OCI-LY3 (cell line): ENCODE results near the gene ZMIZ1.

Experiments used
- H2AFZ ChIP-seq: fragments of 200-600, 300-600 bp; shearing (Covaris generic); 2 replicates; pipeline ENCODE4 v1.6.0; 2014; ENCODE audit warnings: antibody characterized with exemption, low read depth, low read length
- H3K27ac ChIP-seq: fragments of 200-600, 300-600 bp; sonication (generic); 2 replicates; pipeline ENCODE4 v1.5.1; 2014; ENCODE audit warnings: mild to moderate bottlenecking, low read length, moderate library complexity, mixed read lengths
- H3K27me3 ChIP-seq: fragments of 200-600, 300-600 bp; sonication (generic); 2 replicates; pipeline ENCODE4 v1.6.1; 2014; ENCODE audit warnings: low read depth, low read length, mixed read lengths
- H3K36me3 ChIP-seq: fragments of 200-600, 300-600 bp; sonication (generic); replicated peaks from 2 replicates; pipeline ENCODE3; 2014; ENCODE audit warnings: low read depth, low read length, mixed read lengths
- H3K4me1 ChIP-seq: fragments of 300-600, 200-600 bp; sonication (generic); 2 replicates; pipeline ENCODE4 v1.6.1; 2014; ENCODE audit warnings: low read length, mixed read lengths
- H3K4me2 ChIP-seq: fragments of 200-600, 300-600 bp; sonication (generic); 2 replicates; pipeline ENCODE4 v1.6.1; 2014; ENCODE audit warnings: low read length, mixed read lengths
- H3K4me3 ChIP-seq: fragments of 300-600, 200-600 bp; sonication (generic); 2 replicates; pipeline ENCODE4 v1.5.1; 2014; ENCODE audit warnings: antibody characterized with exemption, mild to moderate bottlenecking, low read length, moderate library complexity
- H3K79me2 ChIP-seq: fragments of 300-600, 200-600 bp; shearing (Covaris generic); 2 replicates; pipeline ENCODE4 v1.6.1; 2014; ENCODE audit warnings: mild to moderate bottlenecking, low read length, mixed read lengths
- H3K9ac ChIP-seq: fragments of 300-600, 200-600 bp; shearing (Covaris generic); 2 replicates; pipeline ENCODE4 v1.6.0; 2014; ENCODE audit warnings: mild to moderate bottlenecking, low read length, moderate library complexity
- H3K9me3 ChIP-seq: fragments of 200-600, 300-600 bp; shearing (Covaris generic); 2 replicates; pipeline ENCODE4 v1.6.1; 2014; ENCODE audit warnings: low read length, mixed read lengths; ENCODE audit not compliant: insufficient read depth
- H4K20me1 ChIP-seq: fragments of 200-600, 300-600 bp; sonication (generic); 2 replicates; pipeline ENCODE4 v1.6.1; 2016; ENCODE audit warnings: low read length, mixed read lengths; ENCODE audit not compliant: insufficient read depth
- CTCF ChIP-seq: fragments of 200-600, 300-600 bp; sonication (generic); IDR thresholded peaks from 2 replicates; pipeline ENCODE4 v1.5.1; 2014; ENCODE audit warnings: antibody characterized with exemption, low read length, low read depth
- EZH2phosphoT487 ChIP-seq: fragments of 200-600 bp; shearing (Covaris generic); IDR thresholded peaks from 2 replicates; pipeline ENCODE4 v1.6.1; 2018; ENCODE audit warnings: antibody characterized with exemption, mixed run types, low read depth

Gene ZMIZ1

GRCh38 chr10:79127151-79127961 is 58.6 kb downstream of the ZMIZ1 start:
- Histone ChIP-seq H3K79me2 (no peaks in the 10 kb centered on the region), H4K20me1 (no peaks in the 10 kb centered on the region), H3K36me3 (no peaks in the 10 kb centered on the region), H2AFZ (no peak overlapping the region), H3K4me1 (peaks cover 2% of the 10 kb centered on the region; the same call in 1 of the 2 replicates), H3K9ac (no peak overlapping the region), H3K4me3 (no peak overlapping the region), H3K27ac (no peak overlapping the region), H3K27me3 (no peaks in the 10 kb centered on the region), H3K9me3 (no peaks in the 10 kb centered on the region), H3K4me2 (no peak overlapping the region)
- TF ChIP-seq CTCF: no peak
- TF ChIP-seq EZH2phosphoT487: no peak

GRCh38 chr10:79128241-79128922 is 59.6 kb downstream of the ZMIZ1 start:
- Histone ChIP-seq H4K20me1 (no peaks in the 10 kb centered on the region), H3K79me2 (no peaks in the 10 kb centered on the region), H3K27me3 (no peaks in the 10 kb centered on the region), H3K4me1 (peaks cover 11% of the 10 kb centered on the region), H3K9me3 (no peaks in the 10 kb centered on the region), H3K9ac (no peak overlapping the region), H3K4me2 (no peak overlapping the region), H2AFZ (no peak overlapping the region), H3K27ac (no peak overlapping the region), H3K4me3 (no peak overlapping the region), H3K36me3 (no peaks in the 10 kb centered on the region)
- TF ChIP-seq EZH2phosphoT487 (no peak), CTCF (no peak)

GRCh38 chr10:79128923-79129305 is 60.1 kb downstream of the ZMIZ1 start:
- no peak overlapping the region for H2AFZ ChIP-seq
- no peaks in the 10 kb centered on the region for H3K9me3 ChIP-seq
- H3K4me1 ChIP-seq: peaks cover 11% of the 10 kb centered on the region
- no peaks in the 10 kb centered on the region for H4K20me1 ChIP-seq
- H3K79me2 ChIP-seq: no peaks in the 10 kb centered on the region
- no peaks in the 10 kb centered on the region for H3K36me3 ChIP-seq
- H3K9ac ChIP-seq: no peak overlapping the region
- no peak for TF ChIP-seq CTCF
- TF ChIP-seq EZH2phosphoT487: no peak
- H3K27ac ChIP-seq: no peak overlapping the region
- H3K4me3 ChIP-seq: no peak overlapping the region
- H3K4me2 ChIP-seq: no peak overlapping the region
- H3K27me3 ChIP-seq: no peaks in the 10 kb centered on the region

GRCh38 chr10:79129361-79129997 is 60.7 kb downstream of the ZMIZ1 start:
- no peak overlapping the region for H3K4me2 ChIP-seq
- peaks cover 11% of the 10 kb centered on the region for H3K4me1 ChIP-seq
- H3K79me2 ChIP-seq: no peaks in the 10 kb centered on the region

More at GRCh38 chr10:79129361-79129997, 60.7 kb downstream of the ZMIZ1 start:
- Histone ChIP-seq H3K9ac (no peak overlapping the region), H3K27ac (no peak overlapping the region), H3K27me3 (no peaks in the 10 kb centered on the region), H3K36me3 (no peaks in the 10 kb centered on the region), H2AFZ (no peak overlapping the region), H3K4me3 (no peak overlapping the region), H4K20me1 (no peaks in the 10 kb centered on the region), H3K9me3 (no peaks in the 10 kb centered on the region)
- TF ChIP-seq CTCF (no peak), EZH2phosphoT487 (no peak)
